GM11168 (cell line): Measurements from ENCODE around the gene STK16.

Source experiments
- in situ Hi-C: fragments of 300-500 bp; cut with MboI; formaldehyde crosslinking; loops from one replicate; pipeline ENCODE4 v1.12.0; 2022; ENCODE audit warnings: low sequenced_read_pairs; ENCODE audit not compliant: unreplicated experiment

STK16 gene

DNA sequence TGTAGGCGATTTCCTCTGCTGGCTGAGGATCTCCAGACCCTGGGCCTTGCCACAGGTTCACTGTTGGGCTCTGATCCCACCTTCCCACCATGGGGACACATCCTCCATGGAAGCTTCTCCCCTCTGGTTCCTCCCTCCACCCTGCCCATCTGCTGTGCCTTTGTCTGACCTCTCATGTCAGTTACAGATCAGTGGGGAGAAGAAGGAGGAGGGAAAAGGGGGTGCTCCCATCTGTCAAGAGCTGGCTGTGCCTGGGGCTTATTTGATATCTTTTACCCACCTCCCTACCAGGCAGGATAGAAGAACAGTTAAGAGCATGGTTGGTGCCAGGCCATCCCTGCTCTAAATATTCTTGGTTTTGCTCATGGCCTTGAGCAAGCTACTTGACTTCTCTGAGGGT, 21.6 kb downstream of the STK16 start:
- in situ Hi-C loops = no loop called here

DNA sequence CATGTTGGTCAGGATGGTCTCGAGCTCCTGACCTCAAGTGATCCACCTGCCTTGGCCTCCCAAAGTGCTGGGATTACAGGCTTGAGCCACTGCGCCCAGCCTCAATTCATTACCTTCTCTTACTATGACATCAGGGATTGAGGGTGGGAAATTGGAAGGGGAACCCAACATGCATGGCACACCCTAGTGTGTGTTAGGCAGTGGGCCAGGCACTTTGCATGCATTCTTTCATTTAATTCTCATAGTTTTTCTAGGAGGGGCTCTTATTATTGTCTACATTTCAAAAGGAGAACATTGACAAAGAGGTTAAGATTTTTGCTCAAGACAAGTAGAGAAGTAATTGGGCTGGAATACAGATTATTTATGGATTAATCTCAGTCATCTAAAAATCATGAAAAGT, 23.0 kb downstream of the STK16 start:
- in situ Hi-C loops = no loop called here

DNA sequence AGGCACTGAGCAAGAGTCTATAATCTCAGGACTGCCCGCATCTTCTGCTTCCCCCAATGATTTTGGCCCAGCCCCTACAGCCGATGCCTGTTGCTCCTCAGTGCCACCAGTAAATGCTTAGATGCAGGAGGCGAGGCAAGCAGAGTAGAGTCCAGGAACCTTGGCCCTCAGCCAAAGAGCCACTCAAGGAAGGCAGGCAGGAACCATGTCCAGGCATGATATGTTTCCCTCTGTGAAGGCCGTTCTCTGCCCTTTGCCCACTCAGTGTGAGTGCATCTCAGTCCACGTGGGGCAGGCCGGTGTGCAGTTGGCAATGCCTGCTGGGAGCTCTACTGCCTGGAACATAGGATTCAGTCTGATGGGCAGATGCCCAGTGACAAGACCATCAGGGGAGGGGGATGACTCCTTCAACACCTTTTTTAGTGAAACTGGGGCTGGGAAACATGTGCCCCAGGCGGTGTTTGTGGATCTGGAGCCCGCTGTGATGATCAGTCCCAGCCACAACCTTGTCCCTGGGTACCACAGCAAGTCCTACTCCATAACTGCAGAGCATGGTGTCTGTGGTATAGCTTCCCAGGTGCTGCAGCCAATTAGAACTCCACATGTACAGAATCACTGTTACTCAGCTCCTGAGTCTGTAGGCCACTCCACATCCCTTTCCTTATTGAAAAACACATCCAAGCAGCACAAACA, 24.2 kb downstream of the STK16 start:
- in situ Hi-C loops = no loop called here

DNA sequence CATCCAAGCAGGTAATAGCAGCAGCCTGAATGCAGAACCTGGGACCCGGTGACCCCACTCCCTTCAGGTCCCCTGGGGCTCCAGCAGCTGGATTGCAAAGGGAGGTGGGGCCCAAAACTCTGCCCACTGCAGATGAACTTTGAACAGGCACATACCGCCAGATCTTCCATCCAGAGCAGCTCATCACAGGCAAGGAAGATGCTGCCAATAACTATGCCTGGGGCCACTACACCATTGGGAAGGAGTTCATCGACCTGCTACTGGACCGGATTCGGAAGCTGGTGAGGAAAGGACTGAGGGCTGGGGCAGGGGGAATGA, 24.7 kb downstream of the STK16 start:
- in situ Hi-C loops = no loop called here

DNA sequence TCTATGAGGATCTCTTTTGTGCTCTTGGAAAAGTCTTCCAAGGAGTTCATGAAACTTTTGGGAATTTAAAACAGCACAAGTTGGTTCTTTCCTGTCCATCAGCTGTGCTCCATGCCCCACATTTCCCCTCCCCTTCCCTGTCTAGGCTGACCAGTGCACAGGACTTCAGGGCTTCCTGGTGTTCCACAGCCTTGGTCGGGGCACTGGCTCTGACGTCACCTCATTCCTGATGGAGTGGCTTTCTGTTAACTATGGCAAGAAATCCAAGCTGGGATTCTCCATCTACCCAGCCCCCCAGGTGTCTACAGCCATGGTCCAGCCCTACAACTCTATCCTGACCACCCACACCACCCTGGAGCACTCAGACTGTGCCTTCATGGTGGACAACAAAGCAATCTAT, 25.7 kb downstream of the STK16 start:
- in situ Hi-C loops = no loop called here

DNA sequence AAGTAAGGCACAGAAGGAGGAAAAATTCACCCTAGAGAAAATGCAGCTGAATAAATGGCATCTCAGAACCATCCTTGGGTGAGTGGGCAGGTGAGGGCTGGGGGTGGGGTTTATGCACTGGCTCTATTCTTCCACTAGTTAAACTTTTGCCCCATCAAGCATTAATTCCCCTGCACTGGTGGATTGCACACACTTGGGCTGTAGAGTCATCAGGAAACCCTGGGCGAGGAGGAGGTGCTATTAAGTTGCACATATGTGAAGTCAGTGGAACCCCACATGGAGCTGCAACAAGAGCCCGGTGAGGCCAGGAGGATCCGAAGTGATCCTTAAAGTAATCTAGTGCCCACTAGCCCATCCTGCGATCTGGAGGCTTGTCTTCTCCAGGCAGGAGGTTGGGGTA, 27.1 kb downstream of the STK16 start:
- in situ Hi-C loops = no loop called here

DNA sequence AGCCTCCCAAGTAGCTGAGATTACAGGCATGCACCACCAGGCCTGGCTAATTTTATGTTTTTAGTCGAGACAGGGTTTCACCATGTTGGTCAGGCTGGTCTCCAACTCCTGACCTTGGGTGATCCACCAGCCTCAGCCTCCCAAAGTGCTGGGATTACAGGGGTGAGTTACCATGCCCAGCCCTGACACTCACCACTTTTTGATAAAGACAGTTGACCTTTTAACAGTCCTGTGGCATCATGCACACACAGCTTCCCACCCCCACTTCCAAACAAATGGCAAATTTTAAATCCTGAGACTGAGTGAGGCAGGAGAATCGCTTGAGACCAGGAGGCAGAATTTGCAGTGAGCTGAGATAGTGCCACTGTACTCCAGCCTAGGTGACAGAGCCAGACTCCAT, 27.7 kb downstream of the STK16 start:
- in situ Hi-C loops = no loop called here

DNA sequence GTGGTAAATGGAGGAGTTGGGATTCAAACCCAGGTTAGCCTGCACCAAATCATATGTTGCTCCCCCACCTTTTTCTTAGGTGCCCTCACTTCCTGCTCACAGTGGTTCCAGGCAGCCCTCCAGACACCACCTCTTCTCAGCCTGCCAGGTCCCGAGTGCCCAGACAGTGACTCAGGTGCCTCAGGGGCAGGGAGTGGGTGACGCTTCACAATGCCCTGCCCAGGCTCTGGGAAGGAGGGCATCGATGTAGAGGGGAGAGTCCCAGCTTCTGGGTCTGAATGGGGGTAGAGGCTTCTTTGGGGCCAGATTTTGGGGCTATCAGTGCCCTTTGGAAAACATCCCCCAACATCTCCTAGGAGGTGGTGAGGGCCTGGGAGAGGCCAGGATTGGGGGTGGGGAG, 28.7 kb downstream of the STK16 start:
- in situ Hi-C loops = no loop called here

DNA sequence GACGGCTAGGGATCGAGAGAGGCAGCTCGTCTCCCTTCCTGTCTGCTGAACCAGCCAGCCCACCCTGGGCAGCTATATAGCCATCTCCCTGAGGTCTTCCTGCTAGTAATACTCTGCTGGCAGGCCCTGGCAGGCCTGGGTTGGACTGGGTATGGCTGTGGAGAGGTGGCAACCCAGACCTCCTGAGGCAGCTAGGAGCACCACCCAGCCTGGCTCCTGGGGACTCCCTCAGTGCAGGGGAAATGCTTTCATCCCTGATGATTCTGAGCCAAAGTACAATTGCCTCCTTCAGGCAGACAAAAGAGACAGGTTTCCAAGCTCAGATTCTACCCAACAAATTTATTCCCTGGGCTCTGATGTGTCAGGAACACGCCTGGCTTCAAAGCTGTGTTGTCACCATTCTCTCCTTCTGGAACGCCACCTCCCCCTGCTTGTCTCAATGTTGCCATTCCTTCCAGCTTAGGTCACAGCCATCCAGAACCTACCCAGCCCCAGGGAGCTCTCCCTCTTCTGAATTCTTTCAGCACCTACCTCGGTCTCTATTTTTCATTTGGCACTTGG, 29.2 kb downstream of the STK16 start:
- in situ Hi-C loops = no loop called here

DNA sequence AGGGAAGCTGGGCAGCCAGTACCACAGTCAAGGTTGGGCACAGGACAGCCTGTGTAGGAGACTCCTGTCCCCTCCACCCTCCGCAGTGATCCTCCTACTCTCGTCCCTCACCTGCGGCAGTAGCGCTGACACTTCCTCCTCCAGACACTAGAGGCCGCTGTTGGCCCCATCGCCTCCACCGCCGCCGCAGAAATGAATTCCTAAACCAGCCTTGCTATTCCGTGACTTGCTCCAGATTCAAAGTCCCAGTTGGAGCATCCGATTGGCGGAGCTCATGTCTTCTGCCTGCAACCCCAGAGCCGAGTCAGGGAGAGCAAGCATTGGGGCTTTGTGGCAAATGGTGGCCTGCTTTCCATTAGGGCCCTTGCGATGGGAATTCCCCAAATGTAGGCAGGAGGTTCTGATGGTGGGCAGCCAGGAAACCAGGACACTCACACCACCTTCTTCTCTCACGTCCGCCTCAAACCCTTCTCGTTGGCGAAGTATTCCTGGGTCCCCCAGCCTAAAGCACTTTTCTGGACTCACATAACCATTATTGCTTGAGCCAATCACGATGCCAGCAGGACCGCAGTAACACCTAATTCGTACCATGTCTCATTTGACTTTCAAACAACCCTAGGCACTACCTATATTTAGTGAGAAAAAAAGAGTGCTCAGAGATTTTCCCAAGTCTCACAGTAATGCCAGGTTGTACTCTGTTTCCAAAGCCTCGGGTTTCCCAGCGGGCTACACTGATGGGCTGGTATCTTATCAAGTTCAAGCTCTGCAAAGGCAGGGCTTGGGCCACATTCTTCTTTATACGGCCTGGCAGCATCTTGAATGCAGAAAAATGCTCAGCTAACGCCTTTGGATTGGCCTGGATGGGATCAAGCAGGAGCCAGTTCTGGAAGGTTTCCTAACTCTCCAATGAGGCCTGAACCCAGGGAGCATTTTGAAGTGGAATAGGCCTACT, 32.7 kb downstream of the STK16 start:
- in situ Hi-C loops = no loop called here

DNA sequence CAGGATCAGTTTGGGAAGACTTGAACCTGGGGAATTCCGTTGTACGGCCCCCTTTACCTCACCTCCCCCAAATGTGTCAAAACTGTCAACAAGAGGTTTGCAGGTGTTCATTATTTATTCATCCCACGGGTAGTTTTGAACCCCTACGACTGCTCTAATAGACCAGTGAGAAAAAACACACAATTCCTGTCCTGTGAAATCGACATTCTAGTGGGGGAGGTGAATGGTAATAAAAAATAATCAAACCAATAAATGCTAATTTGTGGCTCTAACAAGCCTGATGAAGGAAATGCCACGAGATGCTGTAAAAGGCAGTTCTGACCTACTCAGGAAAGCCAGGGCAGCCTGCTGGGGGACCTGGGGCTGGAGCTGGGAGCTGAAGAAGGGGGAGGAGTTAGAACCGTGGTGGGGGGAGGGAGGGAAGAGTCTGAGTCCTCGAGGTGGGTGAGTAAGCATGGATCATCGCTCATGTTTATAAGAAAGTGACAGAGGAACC, 33.4 kb downstream of the STK16 start:
- in situ Hi-C loops = no loop called here

DNA sequence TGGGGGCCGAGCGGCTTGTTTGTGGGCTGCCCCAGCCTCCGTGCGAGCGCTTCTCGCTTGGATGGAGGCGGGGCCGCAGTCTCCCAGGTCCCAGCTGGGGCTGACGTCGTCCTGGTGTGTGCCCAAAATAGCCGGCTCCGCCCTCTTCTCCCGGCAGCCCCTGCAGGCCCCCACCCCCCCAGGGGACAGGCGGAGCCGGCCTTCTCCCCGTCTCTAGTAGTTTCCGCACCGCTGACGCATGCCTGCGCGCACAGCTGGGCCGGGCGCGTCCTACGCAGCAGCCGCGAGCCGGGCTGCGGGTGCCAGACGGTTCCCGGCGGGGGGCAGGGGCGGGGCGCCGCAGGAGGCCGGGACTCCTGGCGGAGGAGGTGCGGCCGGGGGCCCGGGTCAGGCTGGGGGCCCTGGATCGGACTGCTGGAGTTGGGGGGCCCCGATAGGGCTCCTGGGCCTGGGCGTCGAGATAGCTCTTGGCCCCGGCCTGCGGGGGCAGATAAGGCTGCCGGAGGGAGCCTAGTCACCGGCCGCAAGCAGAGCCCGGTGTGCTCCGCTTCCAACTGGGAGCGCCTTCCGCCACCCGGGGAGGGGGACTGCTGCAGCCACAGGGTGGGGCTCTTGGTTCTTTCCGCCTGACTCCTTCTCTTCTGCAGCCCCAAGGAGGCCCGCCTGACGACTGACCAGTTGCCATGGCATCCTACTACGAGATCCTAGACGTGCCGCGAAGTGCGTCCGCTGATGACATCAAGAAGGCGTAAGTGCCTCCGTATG, 34.1 kb downstream of the STK16 start, which contains the start of gene DNAJB2:
Gene DNAJB2, plus strand, starts transcription at position 216 of the 765 bp plus-strand sequence. Its CDS starts 468 bp downstream, at position 684.
- in situ Hi-C loops = no loop called here

DNA sequence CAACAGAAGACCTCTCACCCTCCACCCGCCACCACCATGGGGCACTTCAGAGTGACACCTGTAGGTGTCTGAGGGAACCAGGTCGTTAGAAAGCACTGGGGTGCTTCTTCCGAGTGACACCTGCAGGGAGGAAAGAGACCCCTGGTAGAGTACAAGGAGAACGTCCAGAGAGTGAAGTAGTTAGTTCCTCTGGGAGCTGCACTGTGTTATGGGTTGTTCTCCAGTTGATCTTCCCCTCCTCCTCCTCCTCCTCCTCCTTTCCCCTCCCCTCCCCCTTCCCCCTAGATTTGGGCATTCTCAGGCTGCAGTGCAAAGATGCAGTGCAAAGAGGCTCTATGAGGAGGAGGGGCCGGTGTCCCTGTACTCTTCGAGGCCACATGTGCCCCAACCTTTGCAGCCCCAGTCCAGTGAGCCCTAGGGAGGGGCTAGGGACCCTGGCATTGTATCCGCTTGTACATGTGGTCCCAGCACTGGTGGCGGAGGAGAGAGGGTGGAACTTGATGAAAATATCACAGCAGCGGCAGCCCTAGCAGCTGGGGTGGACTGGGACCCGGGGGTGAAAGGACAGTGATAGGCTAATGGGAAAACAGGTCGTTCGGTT, 34.7 kb downstream of the STK16 start:
- in situ Hi-C loops = no loop called here

DNA sequence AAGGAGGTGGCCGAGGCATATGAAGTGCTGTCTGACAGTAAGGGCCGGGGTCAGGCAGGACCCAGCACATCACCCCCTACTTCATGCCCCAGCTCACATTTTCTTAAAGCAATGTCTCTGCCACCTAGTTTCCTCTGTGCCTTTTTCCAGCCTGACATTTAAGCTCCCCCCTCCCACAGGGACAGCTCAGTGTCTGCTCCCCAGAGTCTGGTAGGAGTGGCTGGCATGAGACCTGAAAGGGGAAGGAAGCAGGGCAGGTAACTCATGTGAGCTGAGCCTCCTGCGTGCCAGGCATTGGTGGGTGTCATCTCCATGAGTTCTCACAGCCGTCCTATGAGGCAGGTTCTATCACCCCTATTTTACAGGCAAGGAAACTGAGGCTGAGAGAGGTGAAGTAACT, 35.4 kb downstream of the STK16 start:
- in situ Hi-C loops = no loop called here

DNA sequence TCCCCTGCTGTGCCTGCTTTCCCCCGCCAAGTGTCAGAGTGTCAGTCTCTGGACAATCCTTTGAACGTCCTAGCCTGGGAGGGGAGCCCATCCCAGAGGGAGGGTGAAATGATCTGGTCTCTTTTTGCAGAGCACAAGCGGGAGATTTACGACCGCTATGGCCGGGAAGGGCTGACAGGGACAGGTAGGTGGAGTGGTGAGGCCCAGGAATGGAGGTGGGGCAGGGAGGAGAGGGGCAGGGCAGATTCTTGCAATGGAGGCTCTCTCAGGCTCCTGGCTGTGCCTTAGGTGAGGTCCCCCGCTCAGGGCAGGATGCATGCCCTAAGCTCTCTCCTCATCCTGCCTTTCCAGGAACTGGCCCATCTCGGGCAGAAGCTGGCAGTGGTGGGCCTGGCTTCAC, 36.3 kb downstream of the STK16 start:
- in situ Hi-C loops = no loop called here

DNA sequence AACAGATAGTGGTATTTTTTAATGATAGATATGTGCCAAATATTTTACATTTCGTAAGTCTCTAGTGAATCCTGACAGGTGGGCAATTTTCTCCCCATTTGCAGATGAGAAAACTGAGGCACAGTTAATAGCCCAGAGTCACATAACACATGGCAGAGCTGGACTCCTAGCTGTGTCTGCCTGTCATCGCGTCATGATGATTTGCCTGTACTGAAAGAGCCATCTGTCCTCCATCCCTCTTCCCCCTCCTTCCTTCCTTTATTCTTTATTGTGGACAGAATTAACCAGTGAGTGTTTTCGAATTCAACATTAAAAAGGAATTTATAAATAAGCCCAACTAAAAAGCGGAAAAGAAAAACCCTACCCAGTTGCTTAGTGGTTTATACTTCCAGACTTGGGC, 37.1 kb downstream of the STK16 start:
- in situ Hi-C loops = no loop called here

DNA sequence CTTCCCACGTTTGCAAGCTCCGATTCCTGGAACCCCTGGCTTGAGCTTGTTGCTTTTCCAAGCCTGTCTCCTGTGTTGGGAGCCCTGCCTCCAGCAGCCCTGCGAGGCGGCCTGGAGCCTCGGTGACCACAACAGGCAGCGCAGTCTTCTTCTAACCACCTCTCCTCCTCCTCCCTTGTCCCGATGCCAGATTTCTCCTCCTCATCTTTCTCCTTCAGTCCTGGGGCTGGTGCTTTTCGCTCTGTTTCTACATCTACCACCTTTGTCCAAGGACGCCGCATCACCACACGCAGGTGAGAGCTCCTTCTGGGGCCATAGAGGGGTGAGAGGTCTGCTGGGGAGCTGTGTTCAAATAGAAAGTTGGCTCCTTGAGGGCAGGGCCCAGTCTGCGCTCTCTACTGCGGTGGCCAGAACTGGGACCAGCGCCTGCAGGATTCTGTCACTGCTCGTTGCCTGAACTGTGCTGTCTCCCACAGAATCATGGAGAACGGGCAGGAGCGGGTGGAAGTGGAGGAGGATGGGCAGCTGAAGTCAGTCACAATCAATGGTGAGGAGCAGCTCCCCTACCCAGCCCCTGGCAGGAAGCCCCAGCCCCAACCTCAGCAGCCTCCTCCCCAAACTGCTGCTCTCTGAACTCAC, 37.8 kb downstream of the STK16 start:
- in situ Hi-C loops = no loop called here

DNA sequence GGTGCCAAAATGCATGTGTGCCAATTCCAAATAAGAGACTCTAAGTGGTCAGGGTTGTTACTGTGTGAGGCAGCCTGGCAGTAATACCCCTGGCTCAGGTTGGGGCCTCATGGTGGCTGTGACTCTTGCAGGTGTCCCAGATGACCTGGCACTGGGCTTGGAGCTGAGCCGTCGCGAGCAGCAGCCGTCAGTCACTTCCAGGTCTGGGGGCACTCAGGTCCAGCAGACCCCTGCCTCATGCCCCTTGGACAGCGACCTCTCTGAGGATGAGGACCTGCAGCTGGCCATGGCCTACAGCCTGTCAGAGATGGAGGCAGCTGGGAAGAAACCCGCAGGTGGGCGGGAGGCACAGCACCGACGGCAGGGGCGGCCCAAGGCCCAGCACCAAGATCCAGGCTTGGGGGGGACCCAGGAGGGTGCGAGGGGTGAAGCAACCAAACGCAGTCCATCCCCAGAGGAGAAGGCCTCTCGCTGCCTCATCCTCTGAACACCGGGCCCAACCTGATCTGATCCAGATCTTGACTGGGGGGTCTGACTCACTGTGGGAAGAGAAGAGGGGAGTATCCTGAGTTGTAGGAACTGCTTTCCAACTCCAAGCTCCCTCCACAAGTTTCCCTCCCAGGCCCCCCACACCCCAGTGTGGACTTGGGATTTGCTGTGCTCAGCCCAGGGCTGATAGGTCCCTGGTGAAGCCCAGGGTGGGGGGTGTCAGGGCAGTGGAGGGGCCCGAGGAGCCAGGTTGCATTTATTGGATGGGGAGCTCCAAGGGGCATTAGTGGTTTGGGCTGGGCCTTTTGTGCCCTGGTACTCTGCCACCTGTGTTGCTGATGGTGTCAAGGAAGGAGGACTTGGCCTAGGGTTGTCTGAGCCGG, 39.5 kb downstream of the STK16 start:
- in situ Hi-C loops = no loop called here

DNA sequence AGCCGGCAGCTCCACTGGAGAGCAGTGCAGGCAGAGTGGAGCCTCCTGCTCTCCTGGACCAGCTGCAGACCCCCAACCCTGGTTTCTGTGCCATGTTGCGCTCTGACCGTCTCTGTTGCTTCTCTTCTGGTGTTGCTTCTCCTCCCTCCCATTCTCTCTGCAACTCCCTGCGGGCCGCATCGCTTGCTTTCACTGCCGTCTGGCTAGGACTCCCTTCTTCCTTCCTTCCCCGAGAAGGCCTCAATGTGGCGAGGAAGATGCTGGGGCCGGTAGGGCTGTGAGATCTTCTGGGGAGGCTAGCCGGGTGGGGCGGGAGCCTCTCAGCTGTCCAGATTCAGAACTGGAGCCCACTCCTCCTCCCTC, 40.1 kb downstream of the STK16 start:
- in situ Hi-C loops = no loop called here
